Mammary epithelial cell (primary cell): ENCODE results near the gene ELAC2.

ENCODE experiments used
- CTCF ChIP-seq, 2 donors: IDR thresholded peaks in 1 of 2; conservative IDR thresholded peaks in 1 of 2; 2 replicates each; pipeline ENCODE4 v1.5.1; 2011 to 2012; ENCODE audit warnings: inconsistent platforms in 2 of 2, low read length in 2 of 2, mild to moderate bottlenecking in 2 of 2, control low read depth in 1 of 2, low read depth in 1 of 2; ENCODE audit not compliant: insufficient read depth in 1 of 2; ENCODE audit errors: extremely low read depth in 1 of 2
- EZH2 ChIP-seq: IDR thresholded peaks from 2 replicates; pipeline ENCODE4 v1.6.1; 2012; ENCODE audit warnings: low read length, inconsistent platforms, borderline replicate concordance

- TF ChIP-seq EZH2 (no peak), CTCF (conservative IDR thresholded peaks at IDR 0.05 in 1 of 2, IDR thresholded peaks at IDR 0.05 in 1 of 2; ENCODE audit: extremely low read depth in 1 of 2, insufficient read depth in 1 of 2, low read depth in 1 of 2, low read length in 2 of 2) (no peak)
Observed at GRCh38 chr17:13054666-13055065, 36.8 kb upstream of the ELAC2 start.
